ENCODE results near the gene MAP3K14. TPM values are rescaled to one million over a fixed set of nuclear protein-coding genes. Genes with fewer than 3 reads are reported as not detected.

Gene MAP3K14
- total and polyA plus RNA-seq, 8 donors: 6.1 to 16.4 (median 8.1) TPM

DNA sequence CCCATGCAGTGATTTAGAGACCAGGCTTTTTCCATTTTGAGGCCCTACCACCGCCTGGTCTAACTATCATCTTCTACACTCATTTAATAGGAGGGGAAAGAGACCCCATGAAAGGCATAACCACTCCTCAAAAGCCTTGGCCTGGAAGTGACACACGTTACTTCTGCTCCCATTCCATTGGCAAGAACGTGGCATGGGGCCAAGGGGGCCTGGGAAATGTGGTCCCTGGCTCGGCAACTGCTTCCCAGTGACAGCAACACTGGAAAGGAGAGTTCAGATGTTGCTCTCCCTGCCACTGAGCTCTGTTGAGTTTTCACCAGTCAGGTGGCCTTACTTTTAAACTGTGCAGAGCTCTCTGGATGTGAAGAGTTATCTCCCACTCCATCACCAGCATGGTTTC, 45.2 kb upstream of the MAP3K14 start:
- WGBS, 2 donors: 71 to 78% methylated on average over 4 of the region's 4 CpGs
- no peak overlapping the region for H3K4me3 ChIP-seq
- TF ChIP-seq CTCF (IDR thresholded peaks at IDR 0.05): no peak
- no peaks in the 10 kb centered on the region for H3K9me3 ChIP-seq
- H3K27ac ChIP-seq: no peak overlapping the region
- ATAC-seq: no peak
- H3K36me3 ChIP-seq: no peaks in the 10 kb centered on the region
- peak in 1 of 6 donors; percentile 49 for DNase-seq
- no peaks in the 10 kb centered on the region for H3K27me3 ChIP-seq
- H3K4me1 ChIP-seq: no peaks in the 10 kb centered on the region
- intact Hi-C loops (cut with DNase I): no loop called here
- no peak for FAIRE-seq

DNA sequence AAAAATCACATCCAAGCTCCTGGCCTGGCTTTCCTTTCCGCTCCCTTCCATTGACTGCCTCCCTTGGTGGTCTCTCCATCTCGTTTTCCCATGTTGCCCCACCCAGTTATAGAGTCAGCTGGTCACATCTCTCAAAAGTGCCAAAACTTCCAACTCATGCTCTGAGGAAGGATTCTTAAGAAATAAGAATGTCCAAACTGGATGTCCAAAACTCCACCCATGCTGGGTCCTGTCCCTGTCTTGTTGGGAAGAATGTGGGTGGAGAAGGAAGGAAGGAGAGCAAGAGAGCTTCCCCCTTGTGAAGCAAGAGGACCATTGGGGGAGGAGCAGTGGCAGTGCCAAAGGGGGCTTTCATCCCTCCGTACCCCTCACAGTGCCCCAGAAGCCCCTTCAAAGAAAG, 44.6 kb upstream of the MAP3K14 start:
- H3K27ac ChIP-seq: no peak overlapping the region
- H3K9me3 ChIP-seq: no peaks in the 10 kb centered on the region
- no peak for DNase-seq
- no peak for ATAC-seq
- no peaks in the 10 kb centered on the region for H3K36me3 ChIP-seq
- intact Hi-C loops (cut with DNase I): no loop called here
- H3K4me3 ChIP-seq: no peak overlapping the region
- no peaks in the 10 kb centered on the region for H3K27me3 ChIP-seq
- no peaks in the 10 kb centered on the region for H3K4me1 ChIP-seq
- TF ChIP-seq CTCF (IDR thresholded peaks at IDR 0.05): no peak
- no peak for FAIRE-seq
- 75 to 88% methylated on average over 3 of the region's 3 CpGs for WGBS, 2 donors

DNA sequence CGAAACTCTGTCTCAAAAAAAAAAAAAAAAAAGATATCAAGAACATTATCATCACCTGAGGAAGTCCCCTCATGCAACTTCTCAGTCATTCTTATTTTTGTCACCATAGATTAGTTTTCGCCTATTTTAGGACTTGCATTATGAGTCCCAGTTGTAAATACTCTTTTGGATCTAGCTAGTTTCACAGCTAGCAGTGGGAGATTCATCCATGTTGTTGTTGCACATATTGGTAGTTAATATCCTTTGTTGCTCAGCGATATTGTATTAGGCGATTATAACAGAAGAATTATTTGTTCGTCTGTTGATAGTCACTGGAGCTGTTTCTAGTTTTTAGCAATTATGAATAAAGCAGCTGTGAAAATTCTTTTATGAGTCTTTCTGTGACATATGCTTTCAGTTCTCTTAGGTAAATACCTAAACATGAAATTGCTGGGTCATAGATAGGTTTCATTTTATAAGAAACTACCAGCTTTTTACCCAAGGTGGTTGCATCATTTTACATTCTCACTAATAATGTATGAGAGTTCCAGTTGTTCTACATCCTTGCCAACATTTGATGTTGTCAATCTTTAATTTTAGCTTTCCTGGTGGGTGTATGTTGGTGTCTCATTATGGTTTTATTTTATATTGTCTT, 40.7 kb upstream of the MAP3K14 start:
- Histone ChIP-seq H3K4me3 (no peak overlapping the region), H3K27me3 (no peaks in the 10 kb centered on the region), H3K9me3 (no peaks in the 10 kb centered on the region), H3K36me3 (no peaks in the 10 kb centered on the region), H3K4me1 (no peaks in the 10 kb centered on the region), H3K27ac (no peak overlapping the region)
- no peak for TF ChIP-seq CTCF (IDR thresholded peaks at IDR 0.05)
- DNase-seq (no peak), FAIRE-seq (no peak), ATAC-seq (no peak)
- intact Hi-C loops (cut with DNase I): no loop called here
- 88 to 91% methylated on average over 5 of the region's 5 CpGs for WGBS, 2 donors

GRCh38 chr17:45355087-45355486, 38.3 kb upstream of the MAP3K14 start:
- H3K4me1 ChIP-seq: no peaks in the 10 kb centered on the region
- DNase-seq: peak in 1 of 6 donors; percentile 14
- no peak overlapping the region for H3K27ac ChIP-seq
- no peak for ATAC-seq
- H3K27me3 ChIP-seq: no peaks in the 10 kb centered on the region
- intact Hi-C loops (cut with DNase I): no loop called here
- FAIRE-seq: no peak
- no peak overlapping the region for H3K4me3 ChIP-seq
- no peaks in the 10 kb centered on the region for H3K9me3 ChIP-seq
- no peak for TF ChIP-seq CTCF (IDR thresholded peaks at IDR 0.05)
- 62% methylated on average over 2 of the region's 2 CpGs for WGBS, 2 donors
- H3K36me3 ChIP-seq: no peaks in the 10 kb centered on the region

- no peaks in the 10 kb centered on the region for H3K36me3 ChIP-seq
- DNase-seq (peak in 1 of 6 donors; percentile 3), FAIRE-seq (no peak), ATAC-seq (peak in 1 of 4 donors; percentile 25)
- no peaks in the 10 kb centered on the region for H3K27me3 ChIP-seq
- no peak overlapping the region for H3K4me3 ChIP-seq
- intact Hi-C loops (cut with DNase I): no loop called here
- 81 to 91% methylated on average over 4 of the region's 4 CpGs for WGBS, 2 donors
- H3K4me1 ChIP-seq: no peaks in the 10 kb centered on the region
- TF ChIP-seq CTCF (IDR thresholded peaks at IDR 0.05): no peak
- no peak overlapping the region for H3K27ac ChIP-seq
- no peaks in the 10 kb centered on the region for H3K9me3 ChIP-seq
Measured at GRCh38 chr17:45353043-45353442, 36.2 kb upstream of the MAP3K14 start.
